GM12873 (cell line): Measurements from ENCODE around the gene DENND1A.

ENCODE experiments used
- CTCF ChIP-seq: IDR thresholded peaks from 2 replicates; pipeline ENCODE4 v1.5.1; 2012; ENCODE audit warnings: low read depth, mild to moderate bottlenecking, moderate library complexity, low read length, control low read depth; ENCODE audit not compliant: insufficient read depth; ENCODE audit errors: missing control alignments

The DENND1A gene

GRCh38 chr9:123377211-123377971 is 552.5 kb downstream of the DENND1A start:
- no peak for TF ChIP-seq CTCF

- TF ChIP-seq CTCF, result no peak
Observed at GRCh38 chr9:123376218-123377071, 553.5 kb downstream of the DENND1A start.

- TF ChIP-seq CTCF, result no peak
Observed at GRCh38 chr9:123375469-123376132, 554.3 kb downstream of the DENND1A start.

GRCh38 chr9:123373946-123374345 is 556.0 kb downstream of the DENND1A start:
- TF ChIP-seq CTCF, result no peak

GRCh38 chr9:123373447-123373923 is 556.4 kb downstream of the DENND1A start:
- no peak for TF ChIP-seq CTCF

GRCh38 chr9:123372766-123373446 is 557.0 kb downstream of the DENND1A start:
- TF ChIP-seq CTCF, result no peak
